Left ventricle myocardium inferior (tissue), 1 donor: ENCODE measurements around the gene TBC1D14. TPM values are rescaled to one million over a fixed set of nuclear protein-coding genes. Genes with fewer than 3 reads are reported as not detected.

ENCODE experiments used
- DNase-seq: peaks from one replicate; pipeline ENCODE4 v3.0.0-alpha.2; 2020
- H3K27ac ChIP-seq: fragments of 200-600 bp; replicated peaks from 2 replicates; pipeline ENCODE4 v1.8.0; 2021
- H3K27me3 ChIP-seq: fragments of 200-600 bp; 2 replicates; pipeline ENCODE4 v1.8.0; 2021; ENCODE audit warnings: low read depth
- H3K36me3 ChIP-seq: fragments of 200-600 bp; 2 replicates; pipeline ENCODE4 v1.8.0; 2021
- H3K4me1 ChIP-seq: fragments of 200-600 bp; 2 replicates; pipeline ENCODE4 v1.8.0; 2021
- H3K4me3 ChIP-seq: fragments of 200-600 bp; 2 replicates; pipeline ENCODE4 v1.8.0; 2021; ENCODE audit warnings: mild to moderate bottlenecking, moderate library complexity
- H3K9me3 ChIP-seq: fragments of 200-600 bp; replicated peaks from 2 replicates; pipeline ENCODE4 v1.8.0; 2021
- CTCF ChIP-seq: fragments of 200-600 bp; IDR thresholded peaks from 2 replicates; pipeline ENCODE4 v1.8.0; 2021; ENCODE audit warnings: antibody characterized with exemption, mild to moderate bottlenecking, borderline replicate concordance
- intact Hi-C: fragments of 100-400 bp; cut with micrococcal nuclease; formaldehyde crosslinking; loops from one replicate; pipeline ENCODE4 v1.11.0; 2022
- total RNA-seq: library from RNA; stranded (reverse); fragmentation: NEBNext Ultra II Directional; extraction: Animal tissue kit (Norgen Biotek cat#: 25700); gene quantifications from one replicate; pipeline ENCODE4 v1.2.1, GENCODE V29; 2021
- donor health status: DM: no; HTN: yes; CAD: no; lungs with severe emphysema.

The TBC1D14 gene
- total RNA-seq, 1 donor from 2014 or later: 36.1 TPM

GRCh38 chr4:6953751-6954380, 44.2 kb downstream of the TBC1D14 start:
- H3K36me3 ChIP-seq: no peaks in the 10 kb centered on the region
- H3K27me3 ChIP-seq: no peaks in the 10 kb centered on the region
- peak; percentile 81 for DNase-seq
- H3K4me1 ChIP-seq: peaks cover 15% of the 10 kb centered on the region
- H3K9me3 ChIP-seq: no peaks in the 10 kb centered on the region
- intact Hi-C loops: no loop called here
- TF ChIP-seq CTCF: no peak
- H3K4me3 ChIP-seq: peak overlapping the region; percentile 46
- no peak overlapping the region for H3K27ac ChIP-seq

- no peaks in the 10 kb centered on the region for H3K9me3 ChIP-seq
- no peak overlapping the region for H3K4me3 ChIP-seq
- no peak overlapping the region for H3K27ac ChIP-seq
- no peak for TF ChIP-seq CTCF
- H3K36me3 ChIP-seq: no peaks in the 10 kb centered on the region
- intact Hi-C loops: no loop called here
- no peaks in the 10 kb centered on the region for H3K27me3 ChIP-seq
- no peak for DNase-seq
- H3K4me1 ChIP-seq: peaks cover 22% of the 10 kb centered on the region
Measured at GRCh38 chr4:6955261-6955911, 45.8 kb downstream of the TBC1D14 start.

- no peak for DNase-seq
- Histone ChIP-seq H3K4me3 (no peak overlapping the region), H3K4me1 (peaks cover 23% of the 10 kb centered on the region), H3K27ac (no peak overlapping the region), H3K27me3 (no peaks in the 10 kb centered on the region), H3K9me3 (no peaks in the 10 kb centered on the region), H3K36me3 (no peaks in the 10 kb centered on the region)
- intact Hi-C loops: no loop called here
- no peak for TF ChIP-seq CTCF
Measured at GRCh38 chr4:6956087-6956433, 46.4 kb downstream of the TBC1D14 start.

GRCh38 chr4:6956434-6957147, 47.0 kb downstream of the TBC1D14 start:
- no peaks in the 10 kb centered on the region for H3K36me3 ChIP-seq
- H3K4me1 ChIP-seq: peaks cover 21% of the 10 kb centered on the region
- intact Hi-C loops: no loop called here
- no peak for TF ChIP-seq CTCF
- DNase-seq: no peak
- no peaks in the 10 kb centered on the region for H3K9me3 ChIP-seq
- H3K27me3 ChIP-seq: no peaks in the 10 kb centered on the region
- H3K4me3 ChIP-seq: no peak overlapping the region
- no peak overlapping the region for H3K27ac ChIP-seq

GRCh38 chr4:6957148-6957520, 47.5 kb downstream of the TBC1D14 start:
- no peak for DNase-seq
- TF ChIP-seq CTCF: no peak
- H3K27ac ChIP-seq: no peak overlapping the region
- H3K36me3 ChIP-seq: no peaks in the 10 kb centered on the region
- peaks cover 17% of the 10 kb centered on the region for H3K4me1 ChIP-seq
- H3K4me3 ChIP-seq: no peak overlapping the region
- no peaks in the 10 kb centered on the region for H3K9me3 ChIP-seq
- intact Hi-C loops: no loop called here
- H3K27me3 ChIP-seq: no peaks in the 10 kb centered on the region
